GM19023 (cell line): ENCODE measurements around the gene KLHL6.

Experiments used
- ATAC-seq: cut with Tn5 transposase; IDR thresholded peaks from one replicate; pipeline ENCODE4 v1.9.1; 2021; ENCODE audit warnings: mild to moderate bottlenecking, moderate library complexity; ENCODE audit not compliant: unreplicated experiment

Gene KLHL6

DNA sequence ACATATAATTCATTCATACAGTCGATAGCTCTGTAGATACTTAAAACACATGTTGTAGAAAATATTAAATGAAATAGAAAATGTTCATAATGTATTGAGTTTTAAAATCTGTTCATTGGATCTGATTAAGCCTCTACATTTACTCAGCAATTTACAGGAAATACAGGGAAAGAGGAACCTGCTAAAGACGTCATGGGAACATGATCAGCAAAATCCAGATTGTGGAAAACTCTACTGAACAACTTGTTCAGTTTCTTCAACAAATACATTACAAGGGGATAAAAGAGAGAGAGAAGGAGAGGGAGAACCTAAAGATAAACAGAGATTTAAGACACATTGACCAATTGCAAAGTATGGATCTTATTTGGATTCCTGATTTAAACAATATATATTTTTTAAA, 46.7 kb downstream of the KLHL6 start:
- no peak for ATAC-seq

- ATAC-seq, result no peak
These were observed 48.0 kb downstream of the KLHL6 start for GRCh38 chr3:183507551-183507950.

DNA sequence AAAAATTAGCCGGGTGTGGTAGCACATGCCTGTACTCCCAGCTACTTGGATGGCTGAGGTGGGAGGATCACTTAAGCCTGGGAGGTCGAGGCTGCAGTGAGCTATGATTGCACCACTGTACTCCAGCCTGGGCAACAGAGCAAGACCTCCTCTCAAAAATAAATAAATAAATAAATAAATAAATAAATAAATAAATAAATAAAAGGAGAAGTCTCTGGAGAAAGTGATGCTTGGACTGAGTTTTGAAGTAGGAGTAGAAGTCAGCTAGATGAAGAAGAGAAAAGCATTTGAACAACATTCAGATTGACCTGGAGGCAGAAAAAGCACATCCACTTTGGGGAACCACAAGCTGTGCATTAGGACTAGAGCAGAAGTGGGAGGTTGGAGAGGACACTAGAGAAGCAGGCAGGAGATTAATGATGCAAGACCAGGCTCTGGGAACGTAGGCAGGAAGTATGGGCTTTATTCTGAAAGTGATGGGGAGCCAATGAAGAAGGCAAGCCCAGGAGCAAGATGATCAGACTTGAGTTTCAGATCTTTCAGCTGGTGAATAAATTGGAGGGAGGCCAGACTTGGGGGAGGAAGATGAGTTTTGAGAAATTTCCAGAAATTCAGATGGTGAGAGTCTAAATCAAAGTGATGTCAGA, 48.7 kb downstream of the KLHL6 start:
- no peak for ATAC-seq

- no peak for ATAC-seq
These were observed 50.9 kb downstream of the KLHL6 start for GRCh38 chr3:183504597-183504996.

DNA sequence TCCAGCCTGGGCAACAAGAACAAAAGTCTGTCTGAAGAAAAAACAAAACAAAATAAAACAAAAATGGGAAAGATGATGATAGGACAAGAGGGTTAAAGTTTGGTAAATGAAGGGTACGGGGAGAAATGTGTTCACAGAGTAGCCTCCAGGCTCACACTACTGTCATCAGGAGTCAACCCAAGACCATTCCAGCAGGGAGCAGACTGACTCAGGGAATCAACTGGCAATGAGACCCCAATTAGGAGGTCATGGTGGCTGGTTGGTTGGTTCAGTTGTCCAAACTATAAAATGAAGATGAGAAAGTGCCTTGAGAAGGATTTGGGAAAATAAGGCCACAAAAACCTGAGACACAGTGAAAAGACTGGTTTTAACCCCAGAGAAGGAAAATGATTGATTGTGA, 51.8 kb downstream of the KLHL6 start:
- no peak for ATAC-seq

- ATAC-seq, result no peak
These were observed 53.0 kb downstream of the KLHL6 start for GRCh38 chr3:183502237-183503181.

GRCh38 chr3:183500981-183501704, 54.4 kb downstream of the KLHL6 start:
- no peak for ATAC-seq

- no peak for ATAC-seq
These were observed 55.2 kb downstream of the KLHL6 start for GRCh38 chr3:183500319-183500718.

DNA sequence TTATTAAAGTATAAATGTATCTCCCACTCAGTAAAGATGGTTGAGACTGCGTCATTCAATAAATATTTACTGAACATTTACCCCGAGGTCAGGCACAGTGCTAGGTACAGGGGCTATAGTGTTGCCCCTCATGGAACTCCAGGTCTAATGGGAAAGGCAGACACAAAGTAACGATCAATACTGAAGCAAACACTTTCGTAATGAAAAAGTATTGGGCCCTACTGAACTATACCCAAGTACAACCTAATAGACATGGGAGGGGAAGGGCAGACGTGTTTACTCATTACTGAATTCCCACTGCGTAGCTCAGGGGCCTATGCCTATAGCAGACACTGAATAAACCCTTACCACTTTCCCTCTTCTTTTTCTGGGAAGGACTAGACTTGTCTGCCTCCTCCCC, 56.9 kb downstream of the KLHL6 start:
- no peak for ATAC-seq

GRCh38 chr3:183497313-183497712, 58.2 kb downstream of the KLHL6 start:
- no peak for ATAC-seq

- no peak for ATAC-seq
These were observed 59.2 kb downstream of the KLHL6 start for GRCh38 chr3:183496311-183496710.

GRCh38 chr3:183494341-183494740, 61.2 kb downstream of the KLHL6 start:
- no peak for ATAC-seq

DNA sequence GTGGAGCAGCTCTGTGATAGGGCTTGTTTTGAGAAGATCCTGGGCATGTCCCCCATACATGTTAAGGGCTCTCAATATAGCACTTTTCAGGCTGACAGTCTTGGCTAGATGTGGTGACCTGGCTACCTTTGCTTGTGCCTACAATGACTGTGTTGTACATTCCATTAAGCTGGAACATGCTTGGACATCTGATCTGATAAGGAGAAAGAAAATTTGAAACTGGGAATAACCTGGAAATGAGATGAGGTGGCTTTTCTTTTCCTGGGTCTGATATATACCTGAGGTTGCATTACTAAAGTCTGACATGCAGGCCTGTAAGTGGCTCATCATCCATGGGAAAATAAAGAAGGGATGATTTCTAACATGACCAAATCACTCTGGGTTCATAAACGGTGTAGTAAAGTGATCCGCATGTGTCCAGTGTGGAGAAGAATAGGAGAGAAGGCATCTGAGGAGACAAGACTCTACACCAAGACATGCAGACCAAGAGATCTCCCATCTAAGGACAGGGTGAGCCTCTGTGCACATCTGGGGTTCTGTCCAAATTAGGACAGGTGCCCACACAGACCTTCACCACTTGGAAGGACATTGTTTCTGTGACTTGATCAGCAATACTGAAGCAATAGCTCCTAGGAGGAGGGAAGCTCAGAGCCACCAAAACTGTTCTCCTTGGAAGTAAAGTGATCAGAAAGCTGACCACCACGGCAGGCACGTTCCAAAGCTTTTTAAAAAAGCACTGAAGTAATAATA, 62.0 kb downstream of the KLHL6 start:
- no peak for ATAC-seq

DNA sequence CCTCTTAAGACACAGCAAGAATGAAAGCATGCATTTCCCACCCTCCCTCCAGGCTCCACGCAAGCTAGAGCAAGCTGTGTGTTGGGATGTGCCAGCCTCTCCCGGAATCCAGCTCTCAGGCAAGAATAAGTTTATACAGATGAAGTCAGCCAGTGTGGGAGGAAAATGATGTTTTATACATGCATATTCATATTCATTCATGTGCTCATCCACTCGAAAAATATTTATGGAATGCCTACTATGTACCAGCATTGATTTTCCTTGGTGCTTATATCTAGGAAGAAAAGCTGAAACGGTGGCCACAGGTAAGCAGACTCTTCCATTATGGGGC, 62.7 kb downstream of the KLHL6 start:
- ATAC-seq, result no peak

DNA sequence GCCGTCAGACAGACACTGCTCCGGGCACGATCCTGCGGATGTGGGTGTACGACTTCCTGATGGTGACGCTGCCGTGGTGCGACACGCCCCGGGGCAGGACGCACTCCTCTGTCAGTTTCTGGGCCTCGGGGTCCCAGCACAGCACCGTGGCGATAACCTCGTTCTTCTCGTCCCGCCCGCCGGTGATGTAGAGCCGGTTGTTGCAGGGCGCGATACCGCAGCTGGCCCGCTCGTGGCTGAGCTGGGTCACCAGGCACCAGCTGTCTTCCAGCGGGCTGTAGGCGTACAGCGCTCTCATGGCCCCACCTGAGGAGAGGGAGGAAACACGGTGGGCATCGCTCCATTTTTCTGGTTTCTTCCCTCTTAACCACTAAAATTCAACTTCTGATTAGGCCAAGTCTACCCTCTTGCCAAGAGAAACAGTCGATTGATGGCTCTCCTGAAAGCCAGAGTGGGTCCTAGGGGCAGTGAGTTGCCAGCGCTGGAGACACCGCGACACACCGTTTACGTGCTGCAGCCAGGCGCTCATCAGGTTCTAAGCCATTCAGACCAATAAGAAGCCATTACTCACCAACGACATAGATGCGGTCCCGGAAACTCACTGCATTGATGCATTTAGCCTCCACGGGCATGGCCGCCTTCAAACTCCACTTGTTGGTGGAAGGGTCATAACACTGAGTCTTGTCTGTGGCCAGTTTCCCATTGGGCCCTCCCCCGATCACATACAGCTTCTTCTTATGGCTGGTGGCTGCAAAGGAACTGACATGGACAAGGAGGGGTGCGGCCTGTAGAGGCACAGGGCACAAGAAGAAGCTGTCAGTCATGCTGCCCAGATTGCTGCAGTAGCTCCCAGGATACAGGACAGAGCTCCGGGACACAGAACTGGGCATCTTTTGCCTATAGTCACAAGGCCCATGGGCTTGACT, 63.3 kb downstream of the KLHL6 start:
- no peak for ATAC-seq

DNA sequence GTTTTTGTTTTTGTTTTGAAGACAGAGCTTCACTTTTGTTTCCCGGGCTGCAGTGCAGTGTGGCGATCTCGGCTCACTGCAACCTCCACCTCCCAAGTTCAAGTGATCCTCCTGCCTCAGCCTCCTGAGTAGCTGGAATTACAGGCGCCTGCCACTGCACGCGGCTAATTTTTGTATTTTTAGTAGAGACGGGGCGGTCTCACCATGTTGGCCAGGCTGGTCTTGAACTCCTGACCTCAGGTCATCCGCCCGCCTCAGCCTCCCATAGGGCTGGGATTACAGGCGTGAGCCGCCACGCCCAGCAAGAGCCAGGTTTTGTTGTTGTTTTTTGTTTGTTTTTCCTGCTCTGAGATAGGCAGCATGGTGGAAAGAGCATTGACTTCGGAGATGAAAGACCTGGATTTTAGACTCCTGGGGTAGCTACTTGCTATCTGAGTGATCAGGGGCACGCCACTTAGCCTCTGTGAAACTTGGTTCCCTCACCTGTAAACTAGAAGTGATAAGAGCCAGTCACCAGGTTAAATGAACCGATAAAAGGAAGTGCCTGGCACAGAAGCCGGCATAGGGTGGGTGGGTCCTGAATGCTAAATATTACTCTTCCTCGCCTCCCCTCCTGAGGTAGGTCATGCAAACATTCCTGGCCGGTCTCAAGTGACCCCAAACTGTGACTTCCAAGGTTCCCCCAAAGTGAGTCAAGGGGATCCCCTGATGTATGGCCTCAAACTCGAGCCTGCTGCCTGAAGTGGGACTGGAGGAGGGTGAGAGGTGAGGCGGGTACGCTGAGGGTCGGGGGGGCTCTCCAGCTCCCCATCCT, 64.2 kb downstream of the KLHL6 start:
- no peak for ATAC-seq

DNA sequence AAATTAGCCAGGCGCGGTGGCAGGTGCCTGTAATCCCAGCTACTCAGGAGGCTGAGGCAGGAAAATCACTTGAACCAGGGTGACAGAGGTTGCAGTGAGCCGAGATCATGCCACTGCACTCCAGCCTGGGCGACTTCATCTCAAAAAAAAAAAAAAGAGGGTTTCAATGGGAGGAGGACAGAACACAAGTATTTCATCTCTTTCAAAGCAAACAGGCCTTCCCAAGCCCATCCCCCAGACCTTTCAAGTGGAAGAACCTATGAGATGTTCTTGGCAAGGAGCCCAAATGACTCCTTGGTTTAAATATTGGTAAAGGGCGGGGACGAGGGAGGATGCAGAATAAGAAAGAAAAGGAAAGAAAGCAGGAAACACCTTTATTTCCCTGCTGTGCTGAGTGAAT, 64.9 kb downstream of the KLHL6 start:
- ATAC-seq, result no peak

DNA sequence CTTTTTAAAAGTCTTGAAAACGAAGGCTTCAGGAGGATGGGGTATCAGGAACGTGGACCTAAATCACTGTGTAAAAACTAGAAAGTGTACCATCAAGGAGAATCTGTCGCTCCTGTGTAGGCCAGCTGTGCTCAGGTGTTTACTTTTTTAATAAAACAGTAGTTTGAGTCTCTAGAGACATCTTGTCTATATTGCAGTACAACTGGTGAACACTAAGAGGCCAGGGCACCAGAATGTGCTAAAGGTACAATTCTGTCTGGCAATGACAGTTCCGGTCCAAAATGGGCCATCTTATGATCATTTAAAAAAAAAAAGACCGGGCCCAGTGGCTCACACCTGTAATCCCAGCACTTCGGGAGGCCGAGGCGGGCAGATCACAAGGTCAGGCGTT, 65.3 kb downstream of the KLHL6 start:
- no peak for ATAC-seq
